TTC549 (cell line): Measurements from ENCODE around the gene PLAAT2.
"Not testable (repeated sequence)": the region's sequence is repeated elsewhere in the genome, so short reads cannot be mapped to it uniquely, and the experiment has no call there.

Experiments
- FAIRE-seq: peaks from 2 replicates; lab custom pipeline; 2012; peaks lifted over from hg19 to GRCh38; lab: Jason Lieb, UNC

The PLAAT2 gene

GRCh38 chr11:63578882-63579281 is 15.7 kb upstream of the PLAAT2 start:
- not testable (repeated sequence) for FAIRE-seq

DNA sequence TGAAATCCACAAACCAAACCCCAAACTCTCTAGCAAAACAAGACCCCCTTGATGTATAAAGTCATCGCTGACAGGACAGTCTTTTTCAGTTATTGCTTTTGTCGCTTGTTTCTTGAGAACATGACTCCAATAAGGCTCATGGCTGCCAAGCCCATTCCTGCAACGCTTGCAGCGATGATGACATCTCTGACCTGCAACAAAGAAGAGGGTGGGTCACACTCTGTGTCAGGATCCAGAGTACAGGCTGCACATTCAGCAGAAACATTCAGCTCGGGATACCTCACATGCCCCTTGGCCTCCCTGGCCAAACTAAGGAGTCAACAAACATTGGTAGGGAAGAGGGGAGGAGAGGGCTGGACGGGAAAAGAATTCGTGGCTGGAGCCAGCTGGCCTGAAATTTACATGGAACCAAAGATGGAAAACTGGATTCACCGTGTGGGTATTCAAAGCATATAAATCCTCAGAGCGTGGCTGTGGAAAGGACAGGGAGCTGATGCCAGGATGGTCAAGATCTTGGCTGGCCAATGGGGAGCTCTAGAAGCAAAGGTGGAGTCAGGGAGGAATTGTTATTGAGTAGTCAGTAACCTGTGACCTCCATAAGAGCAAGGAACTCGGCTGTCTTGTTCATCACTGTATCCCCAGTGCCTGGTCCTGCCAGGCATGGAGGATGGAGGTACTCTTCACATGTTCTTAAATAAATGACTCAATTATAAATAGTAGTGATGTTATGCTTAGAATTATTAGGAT is 11.8 kb upstream of the PLAAT2 start:
- FAIRE-seq, result no peak

- no peak for FAIRE-seq
Observed at GRCh38 chr11:63573881-63574855, 11.0 kb upstream of the PLAAT2 start.

- FAIRE-seq, result no peak
Observed at GRCh38 chr11:63572026-63572688, 9.0 kb upstream of the PLAAT2 start.

DNA sequence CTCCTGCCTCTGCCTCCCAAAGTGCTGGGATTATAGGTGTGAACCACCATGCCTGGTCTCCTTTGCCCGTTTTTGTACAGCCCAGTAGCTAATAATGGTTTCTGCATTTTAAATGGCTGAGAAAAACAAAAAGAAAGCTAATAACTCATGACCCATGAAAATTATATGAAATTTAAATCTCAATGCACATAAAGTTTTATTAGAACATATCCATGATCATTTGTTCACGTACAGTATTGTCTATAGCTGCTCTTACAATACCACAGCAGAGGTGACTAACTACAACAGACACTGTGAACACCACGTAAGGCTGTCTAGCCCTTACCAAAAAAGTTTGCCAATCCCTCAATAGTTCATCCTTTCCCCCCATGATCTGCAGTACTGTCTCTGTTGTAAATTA is 6.4 kb upstream of the PLAAT2 start:
- no peak for FAIRE-seq

- FAIRE-seq, result no peak
Observed at GRCh38 chr11:63567044-63567840, 4.1 kb upstream of the PLAAT2 start.

GRCh38 chr11:63564784-63565350 is 1.7 kb upstream of the PLAAT2 start:
- FAIRE-seq, result no peak

DNA sequence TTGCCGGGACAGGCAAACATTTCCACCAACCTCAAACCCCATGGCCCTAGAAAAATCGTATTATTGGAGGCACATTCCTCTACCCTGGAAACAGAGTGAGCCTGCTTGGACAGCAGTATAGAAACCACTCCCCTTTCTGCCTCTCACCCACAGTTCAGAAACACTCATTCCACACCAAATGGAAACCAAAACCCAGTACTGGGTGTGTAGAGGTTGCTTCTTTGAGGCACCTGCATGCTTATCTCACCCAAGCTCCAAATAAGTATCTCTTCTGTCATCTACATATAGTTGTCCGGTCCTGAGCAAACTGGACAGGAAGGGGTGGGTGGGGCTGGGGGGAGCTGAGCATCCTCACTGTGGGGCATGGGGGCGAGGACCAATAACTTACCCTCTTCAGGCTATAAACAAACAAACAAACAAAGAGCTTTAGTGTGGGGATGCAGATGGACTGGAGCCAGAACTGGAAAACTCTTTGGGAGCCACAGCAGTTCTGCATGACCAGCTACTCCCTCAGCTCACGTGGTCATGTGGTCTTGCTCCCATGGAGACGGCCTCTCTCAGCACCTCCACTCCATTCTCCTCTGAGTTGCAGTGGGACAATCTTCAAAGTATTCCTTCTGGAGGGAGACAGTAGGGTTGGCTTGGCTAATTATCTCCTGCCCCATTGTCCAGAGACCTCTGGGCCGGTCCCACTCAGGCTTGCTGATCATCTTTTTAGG is 1.0 kb upstream of the PLAAT2 start:
- FAIRE-seq, result no peak

GRCh38 chr11:63560506-63561180 is 2.5 kb downstream of the PLAAT2 start:
- FAIRE-seq, result no peak

DNA sequence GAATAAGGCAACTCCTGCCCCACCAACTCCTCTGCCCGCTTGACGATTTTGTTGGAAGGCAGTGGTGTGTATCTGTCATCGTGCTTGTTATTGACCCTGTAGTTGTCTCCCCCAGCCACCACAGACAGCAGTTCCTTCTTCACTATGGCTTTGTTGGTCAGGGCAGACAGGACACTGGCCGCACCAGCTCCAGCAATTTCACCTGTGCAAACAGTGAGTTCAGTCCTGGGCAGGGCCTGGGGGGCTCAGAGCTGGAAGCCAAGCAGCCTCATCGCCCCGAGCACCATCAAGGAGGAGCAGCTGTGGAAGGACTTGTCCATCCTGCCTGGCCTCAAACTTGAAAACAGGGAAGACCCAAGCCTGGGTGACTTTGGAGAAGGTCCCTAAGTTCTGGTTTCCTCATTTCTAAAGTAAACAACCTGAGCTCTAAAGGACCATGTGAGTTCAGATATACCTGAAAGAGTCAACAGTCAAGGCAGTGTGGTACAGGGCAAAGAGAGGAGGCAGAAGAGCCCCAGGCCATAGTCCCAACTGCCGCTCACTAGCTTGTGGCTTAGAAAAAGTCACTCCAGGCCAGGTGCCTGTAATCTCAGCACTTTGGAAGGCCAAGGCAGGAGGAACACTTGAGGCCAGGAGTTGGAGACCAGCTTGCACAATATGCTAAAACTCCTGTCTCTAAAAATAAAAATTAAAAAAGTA is 4.6 kb downstream of the PLAAT2 start:
- no peak for FAIRE-seq

- FAIRE-seq, result no peak
Observed at GRCh38 chr11:63557570-63557969, 5.6 kb downstream of the PLAAT2 start.

DNA sequence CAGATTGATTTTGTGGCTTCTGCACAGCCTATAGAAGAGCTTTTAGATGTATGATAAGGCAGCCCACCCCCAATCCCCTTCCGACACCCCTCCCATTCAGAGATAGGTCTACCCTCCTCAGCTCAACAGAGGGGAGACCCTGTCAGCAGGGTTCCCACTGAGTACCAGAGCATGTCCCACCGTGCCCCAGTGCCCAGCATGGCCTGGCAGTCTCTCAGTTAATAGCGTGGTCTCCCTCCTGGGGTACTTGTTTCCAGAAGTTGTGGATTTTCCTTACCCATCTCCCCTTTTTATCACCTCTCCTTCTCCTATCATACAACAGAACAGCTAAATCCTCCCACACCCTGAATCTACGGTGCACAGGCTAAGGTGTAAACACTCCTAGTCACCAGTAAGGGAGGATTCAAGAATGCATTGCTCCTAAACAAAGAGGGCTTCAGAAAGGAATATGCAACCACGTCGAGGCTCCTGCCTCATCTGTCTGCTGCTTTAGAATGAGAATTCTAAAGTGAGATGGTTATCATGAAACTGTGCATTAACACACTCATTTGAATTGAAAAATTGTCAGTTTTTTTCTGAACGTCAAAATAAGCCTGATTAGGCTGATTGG is 6.7 kb downstream of the PLAAT2 start:
- no peak for FAIRE-seq

- FAIRE-seq, result no peak
Observed at GRCh38 chr11:63554877-63555223, 8.3 kb downstream of the PLAAT2 start.

GRCh38 chr11:63553759-63554158 is 9.4 kb downstream of the PLAAT2 start:
- FAIRE-seq, result no peak

DNA sequence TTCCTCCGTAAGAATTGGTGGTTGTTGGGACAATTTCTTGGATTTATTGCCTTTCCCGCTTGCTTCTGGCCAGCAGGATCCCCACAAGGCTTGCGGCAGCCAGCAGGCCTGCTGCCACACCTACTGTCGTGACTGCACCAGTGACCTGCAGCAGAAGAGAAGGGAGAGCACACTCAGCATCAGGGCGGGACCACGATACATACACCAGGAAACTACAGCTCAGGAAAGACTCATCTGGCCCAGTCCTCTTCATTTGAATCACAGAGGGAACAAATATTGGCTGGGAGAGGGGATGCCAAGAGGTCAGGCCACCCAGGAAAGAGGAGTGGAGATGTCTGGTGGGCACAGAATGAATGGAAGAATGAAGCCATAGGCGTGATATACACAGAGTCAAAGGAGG is 10.3 kb downstream of the PLAAT2 start:
- FAIRE-seq, result no peak

DNA sequence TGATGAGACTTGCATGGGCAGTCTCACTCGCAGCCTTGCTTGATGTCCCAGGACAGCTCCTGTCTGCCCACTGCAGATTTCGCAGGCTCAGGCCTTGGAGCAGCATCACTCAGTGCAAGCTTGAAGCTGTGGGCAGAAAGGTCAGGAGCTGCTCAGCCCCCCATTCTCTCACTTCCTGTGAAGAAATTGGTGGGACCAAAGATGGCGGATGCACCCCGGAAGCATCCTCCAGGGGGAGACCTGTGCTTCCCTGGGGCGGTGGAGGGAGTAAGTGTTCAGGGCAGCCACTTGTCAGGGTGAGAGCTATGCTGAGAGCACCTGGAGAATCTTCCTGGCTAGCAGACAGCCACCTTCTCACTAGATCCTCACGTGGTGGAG is 11.3 kb downstream of the PLAAT2 start:
- no peak for FAIRE-seq

DNA sequence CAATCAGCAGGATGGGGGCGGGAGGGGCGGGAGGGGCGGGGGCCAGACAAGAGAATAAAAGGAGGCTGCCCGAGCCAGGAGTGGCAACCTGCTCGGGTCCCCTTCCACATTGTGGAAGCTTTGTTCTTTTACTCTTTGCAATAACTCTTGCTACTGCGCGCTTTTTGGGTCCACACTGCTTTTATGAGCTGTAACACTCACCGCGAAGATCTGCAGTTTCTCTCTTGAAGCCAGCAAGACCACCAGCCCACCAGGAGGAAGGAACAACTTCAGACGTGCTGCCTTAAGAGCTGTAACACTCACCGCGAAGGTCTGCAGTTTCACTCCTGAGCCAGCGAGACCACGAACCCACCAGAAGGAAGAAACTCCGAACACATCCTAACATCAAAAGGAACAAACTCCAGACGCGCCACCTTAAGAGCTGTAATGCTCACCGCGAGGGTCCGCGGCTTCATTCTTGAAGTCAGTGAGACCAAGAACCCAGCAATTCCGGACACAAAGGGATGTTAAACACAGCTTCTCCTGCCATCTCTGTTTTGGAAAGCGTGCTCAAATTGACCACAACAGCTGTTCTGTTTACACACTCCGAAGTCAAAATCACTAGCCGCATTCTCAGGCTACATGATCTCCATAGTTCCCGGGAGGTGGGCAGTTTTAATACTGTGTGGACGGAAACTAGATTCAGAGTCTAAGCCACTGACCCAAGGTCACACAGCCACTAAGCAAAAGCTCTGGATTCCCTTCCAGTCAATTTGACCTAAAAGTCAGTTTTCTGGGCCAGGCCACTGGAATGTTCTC is 11.9 kb downstream of the PLAAT2 start:
- no peak for FAIRE-seq

GRCh38 chr11:63550156-63550700 is 13.0 kb downstream of the PLAAT2 start:
- FAIRE-seq, result not testable (repeated sequence)
